GM21825 (cell line): ENCODE data around the gene CISD1.

Source experiments
- ATAC-seq: cut with Tn5 transposase; IDR thresholded peaks from one replicate; pipeline ENCODE4 v1.9.1; 2021; ENCODE audit warnings: mild to moderate bottlenecking, moderate library complexity; ENCODE audit not compliant: unreplicated experiment

CISD1 gene

GRCh38 chr10:58304099-58304633 is 35.2 kb downstream of the CISD1 start:
- ATAC-seq: no peak

- no peak for ATAC-seq
These were observed 36.9 kb downstream of the CISD1 start for GRCh38 chr10:58305821-58306220.

GRCh38 chr10:58307676-58308075 is 38.7 kb downstream of the CISD1 start:
- no peak for ATAC-seq

GRCh38 chr10:58311026-58311425 is 42.1 kb downstream of the CISD1 start:
- ATAC-seq: no peak

- no peak for ATAC-seq
These were observed 47.9 kb downstream of the CISD1 start for GRCh38 chr10:58316874-58317273.

GRCh38 chr10:58318346-58318745 is 49.4 kb downstream of the CISD1 start:
- no peak for ATAC-seq

- no peak for ATAC-seq
These were observed 50.6 kb downstream of the CISD1 start for GRCh38 chr10:58319599-58319998.

GRCh38 chr10:58320351-58321049 is 51.5 kb downstream of the CISD1 start:
- ATAC-seq: no peak

- peak; percentile 82 for ATAC-seq
These were observed 53.3 kb downstream of the CISD1 start for GRCh38 chr10:58322072-58322834.

- no peak for ATAC-seq
These were observed 53.9 kb downstream of the CISD1 start for GRCh38 chr10:58322835-58323209.

- no peak for ATAC-seq
These were observed 58.0 kb downstream of the CISD1 start for GRCh38 chr10:58326967-58327381.

- no peak for ATAC-seq
These were observed 59.3 kb downstream of the CISD1 start for GRCh38 chr10:58328233-58328632.

GRCh38 chr10:58330431-58330830 is 61.5 kb downstream of the CISD1 start:
- no peak for ATAC-seq

GRCh38 chr10:58331646-58332045 is 62.7 kb downstream of the CISD1 start:
- ATAC-seq: no peak

GRCh38 chr10:58334817-58335305 is 65.9 kb downstream of the CISD1 start, which contains the start of gene UBE2D1:
TSS of gene UBE2D1 (plus strand) at chr10:58335006. CDS start at chr10:58335202, 196 bp downstream.
- ATAC-seq: peak; percentile 98

- ATAC-seq: peak; percentile 40
These were observed 66.5 kb downstream of the CISD1 start for GRCh38 chr10:58335306-58336005.

- ATAC-seq: no peak
These were observed 67.3 kb downstream of the CISD1 start for GRCh38 chr10:58336242-58336641.
